H1 (cell line): ENCODE data around the gene MYLIP. TPM values are rescaled to one million over a fixed set of nuclear protein-coding genes. Genes with fewer than 3 reads are reported as not detected.

Experiments
- CTCF ChIA-PET: fragments of 300-600 bp; sonication (Branson Sonifier 250); formaldehyde crosslinking; loops from one replicate; lab custom pipeline; 2021; ENCODE audit not compliant: partially characterized antibody; lab: Charles Lee
- POLR2A ChIA-PET: fragments of 300-600 bp; sonication (Branson Sonifier 250); formaldehyde crosslinking; loops from one replicate; lab custom pipeline; 2021; ENCODE audit warnings: inconsistent platforms; ENCODE audit not compliant: partially characterized antibody; lab: Charles Lee
- DNase-seq, 2 experiments: peaks; one replicate each; pipeline versions ENCODE4 v3.0.0 to v3.0.0-alpha.2; 2010 to 2022; ENCODE audit warnings: low spot score in 2 of 2, low read depth in 1 of 2, mixed read lengths in 1 of 2
- FAIRE-seq: peaks from 2 replicates; lab custom pipeline; 2011; peaks lifted over from hg19 to GRCh38; lab: Jason Lieb, UNC
- H2AFZ ChIP-seq: 2 replicates; pipeline ENCODE4 v1.8.1; 2012; ENCODE audit warnings: low read length, inconsistent platforms
- H2AK5ac ChIP-seq: 2 replicates; pipeline ENCODE4 v1.6.1; 2013; ENCODE audit warnings: low read depth, low read length
- H2BK120ac ChIP-seq: replicated peaks from 2 replicates; pipeline ENCODE3; 2013; ENCODE audit warnings: low read depth, low read length, inconsistent platforms
- H2BK12ac ChIP-seq: 2 replicates; pipeline ENCODE4 v1.6.1; 2013; ENCODE audit warnings: low read depth, low read length
- H2BK15ac ChIP-seq: 2 replicates; pipeline ENCODE4 v1.6.1; 2013; ENCODE audit warnings: low read length
- H2BK20ac ChIP-seq: 2 replicates; pipeline ENCODE4 v1.6.1; 2013; ENCODE audit warnings: low read length
- H2BK5ac ChIP-seq: 2 replicates; pipeline ENCODE4 v1.6.1; 2013; ENCODE audit warnings: low read depth, low read length
- H3K14ac ChIP-seq: 2 replicates; pipeline ENCODE4 v1.6.1; 2013; ENCODE audit warnings: inconsistent platforms; ENCODE audit not compliant: insufficient read length
- H3K18ac ChIP-seq: 2 replicates; pipeline ENCODE4 v1.6.1; 2013; ENCODE audit warnings: low read length; ENCODE audit errors: extremely low read depth
- H3K23ac ChIP-seq: 2 replicates; pipeline ENCODE4 v1.6.1; 2013; ENCODE audit warnings: inconsistent platforms; ENCODE audit not compliant: insufficient read length
- H3K23me2 ChIP-seq: 2 replicates; pipeline ENCODE4 v1.6.1; 2013; ENCODE audit warnings: low read depth, low read length
- H3K27ac ChIP-seq: 2 replicates; pipeline ENCODE4 v1.6.1; 2011; ENCODE audit warnings: low read depth, low read length, inconsistent platforms
- H3K27me3 ChIP-seq, 4 experiments: replicated peaks in 1 of 4; 1 replicate in 1 of 4; 2 replicates in 3 of 4; pipeline versions ENCODE4 v1.6.1 to v1.8.1; 2011 to 2013; ENCODE audit warnings: low read length in 3 of 4, mild to moderate bottlenecking in 3 of 4, inconsistent platforms in 2 of 4, mixed read lengths in 2 of 4, moderate library complexity in 1 of 4; ENCODE audit not compliant: control insufficient read depth in 3 of 4, insufficient read depth in 3 of 4; ENCODE audit errors: extremely low read depth in 1 of 4
- H3K36me3 ChIP-seq, 4 experiments: 2 replicates each; pipeline versions ENCODE4 v1.6.1 to v1.8.1; 2011 to 2013; ENCODE audit warnings: mild to moderate bottlenecking in 4 of 4, low read length in 3 of 4, moderate library complexity in 2 of 4, control low read depth in 1 of 4, inconsistent platforms in 1 of 4; ENCODE audit not compliant: insufficient read depth in 4 of 4, control insufficient read depth in 2 of 4
- H3K4ac ChIP-seq: replicated peaks from 2 replicates; pipeline ENCODE3; 2013; ENCODE audit warnings: low read length, low read depth, mixed read lengths, inconsistent platforms; ENCODE audit not compliant: insufficient read length
- H3K4me1 ChIP-seq, 4 experiments: replicated peaks in 1 of 4; 1 replicate in 1 of 4; 2 replicates in 3 of 4; pipeline versions ENCODE4 v1.6.1 to v1.8.1; 2011 to 2013; ENCODE audit warnings: low read length in 3 of 4, inconsistent platforms in 2 of 4, mixed read lengths in 1 of 4; ENCODE audit not compliant: insufficient read depth in 4 of 4, control insufficient read depth in 3 of 4
- H3K4me2 ChIP-seq, 2 experiments: 2 replicates each; pipeline versions ENCODE4 v1.6.1 to v1.8.1; 2011 to 2013; ENCODE audit warnings: low read depth in 2 of 2, low read length in 2 of 2, control low read depth in 1 of 2, inconsistent platforms in 1 of 2, mild to moderate bottlenecking in 1 of 2; ENCODE audit not compliant: insufficient read depth in 1 of 2
- H3K4me3 ChIP-seq, 4 experiments: fragments of 200-600, 300-600 bp in 1 of 4; sonication (generic), shearing (Covaris generic), sonication (Bioruptor Twin) in 1 of 4; 2 replicates each; pipeline versions ENCODE4 v1.5.1 to v1.8.1; 2011 to 2016; ENCODE audit warnings: low read length in 4 of 4, low read depth in 3 of 4, control low read depth in 2 of 4, inconsistent platforms in 2 of 4, mild to moderate bottlenecking in 2 of 4, mixed read lengths in 1 of 4, moderate library complexity in 1 of 4; ENCODE audit not compliant: insufficient read depth in 2 of 4; ENCODE audit errors: extremely low read depth in 1 of 4
- H3K56ac ChIP-seq: replicated peaks from 2 replicates; pipeline ENCODE3; 2013; ENCODE audit warnings: low read depth, mild to moderate bottlenecking, mixed read lengths, low read length, inconsistent platforms; ENCODE audit not compliant: insufficient read length
- H3K79me1 ChIP-seq: 2 replicates; pipeline ENCODE4 v1.6.1; 2013; ENCODE audit warnings: low read depth, low read length, control low read depth
- H3K79me2 ChIP-seq, 2 experiments: 2 replicates each; pipeline versions ENCODE4 v1.6.1 to v1.8.1; 2012 to 2013; ENCODE audit warnings: low read length in 2 of 2, mild to moderate bottlenecking in 2 of 2, inconsistent platforms in 1 of 2; ENCODE audit not compliant: insufficient read depth in 2 of 2, control insufficient read depth in 1 of 2
- H3K9ac ChIP-seq, 4 experiments: replicated peaks in 1 of 4; 1 replicate in 1 of 4; 2 replicates in 3 of 4; pipeline versions ENCODE4 v1.6.1 to v1.8.1; 2011 to 2013; ENCODE audit warnings: low read depth in 3 of 4, low read length in 3 of 4, control low read depth in 2 of 4, mild to moderate bottlenecking in 2 of 4, moderate library complexity in 2 of 4, inconsistent platforms in 1 of 4; ENCODE audit errors: extremely low read depth in 1 of 4
- H3K9me3 ChIP-seq, 2 experiments: 2 replicates each; pipeline versions ENCODE4 v1.6.1 to v1.8.1; 2012 to 2013; ENCODE audit warnings: mild to moderate bottlenecking in 2 of 2, moderate library complexity in 2 of 2, control low read depth in 1 of 2, inconsistent platforms in 1 of 2, low read depth in 1 of 2, low read length in 1 of 2, mixed read lengths in 1 of 2; ENCODE audit not compliant: insufficient read depth in 2 of 2
- H4K20me1 ChIP-seq, 2 experiments: replicated peaks in 1 of 2; 2 replicates each; pipeline versions ENCODE3 to v1.8.1; 2011 to 2013; ENCODE audit warnings: inconsistent platforms in 2 of 2, low read length in 2 of 2, mild to moderate bottlenecking in 1 of 2; ENCODE audit not compliant: insufficient read depth in 2 of 2, control insufficient read depth in 1 of 2
- H4K5ac ChIP-seq: 2 replicates; pipeline ENCODE4 v1.6.1; 2013; ENCODE audit warnings: low read length, low read depth, mixed read lengths, inconsistent platforms; ENCODE audit not compliant: insufficient read length
- H4K8ac ChIP-seq: 2 replicates; pipeline ENCODE4 v1.8.0; 2013; ENCODE audit warnings: mild to moderate bottlenecking, moderate library complexity, low read length, inconsistent platforms; ENCODE audit not compliant: insufficient read depth; ENCODE audit errors: extremely low read depth
- H4K91ac ChIP-seq: replicated peaks from 2 replicates; pipeline ENCODE3; 2013; ENCODE audit warnings: low read length, mixed read lengths, inconsistent platforms; ENCODE audit not compliant: insufficient read length
- BACH1 ChIP-seq: IDR thresholded peaks from 2 replicates; pipeline ENCODE4 v1.6.1; 2012; ENCODE audit warnings: low read length, improper control_type of control experiment
- CHD1 ChIP-seq: IDR thresholded peaks from 2 replicates; pipeline ENCODE4 v1.6.1; 2012; ENCODE audit warnings: low read depth, low read length, improper control_type of control experiment
- CTCF ChIP-seq, 3 experiments: IDR thresholded peaks; 1 replicate in 2 of 3; 2 replicates in 1 of 3; pipeline versions ENCODE4 v1.5.1 to v1.6.1; 2011; ENCODE audit warnings: low read length in 3 of 3, mild to moderate bottlenecking in 3 of 3, inconsistent platforms in 2 of 3, low read depth in 1 of 3, moderate library complexity in 1 of 3; ENCODE audit not compliant: insufficient read depth in 1 of 3; ENCODE audit errors: control extremely low read depth in 1 of 3
- HDAC6 ChIP-seq: IDR thresholded peaks from one replicate; pipeline ENCODE4 v1.7.1; 2012; ENCODE audit warnings: low read depth, mild to moderate bottlenecking, inconsistent platforms, low read length, moderate library complexity
- KDM4A ChIP-seq: IDR thresholded peaks from one replicate; pipeline ENCODE4 v1.7.1; 2012; ENCODE audit warnings: low read depth, mild to moderate bottlenecking, moderate library complexity, low read length, inconsistent platforms; ENCODE audit not compliant: severe bottlenecking
- NRF1 ChIP-seq: IDR thresholded peaks from 2 replicates; pipeline ENCODE4 v1.6.1; 2011; ENCODE audit warnings: mild to moderate bottlenecking, low read depth, low read length, improper control_type of control experiment
- POU5F1 ChIP-seq: IDR thresholded peaks from 2 replicates; pipeline ENCODE4 v1.6.1; 2011; ENCODE audit warnings: low read depth, mild to moderate bottlenecking, low read length, moderate library complexity
- RAD21 ChIP-seq, 2 experiments: IDR thresholded peaks in 1 of 2; conservative IDR thresholded peaks in 1 of 2; 2 replicates each; pipeline ENCODE4 v1.6.1; 2011; ENCODE audit warnings: low read depth in 2 of 2, low read length in 2 of 2, improper control_type of control experiment in 1 of 2, inconsistent platforms in 1 of 2, mild to moderate bottlenecking in 1 of 2, moderate library complexity in 1 of 2
- SP2 ChIP-seq: IDR thresholded peaks from 2 replicates; pipeline ENCODE4 v1.6.1; 2012; ENCODE audit warnings: mild to moderate bottlenecking, low read length, inconsistent platforms
- WGBS, 2 experiments: shearing (Covaris generic) in 1 of 2; methylation state at CpG; one replicate each; pipeline versions ENCODE4 v1.1.6 to v1.1.7; 2013 to 2015; ENCODE audit warnings: low lambda C conversion rate in 2 of 2, mixed read lengths in 2 of 2, inconsistent platforms in 1 of 2, low coverage in 1 of 2, missing lambda C conversion rate in 1 of 2; ENCODE audit not compliant: insufficient replicate concordance in 2 of 2, insufficient coverage in 1 of 2, insufficient read length in 1 of 2; ENCODE audit errors: extremely low coverage in 1 of 2, missing lambda C conversion rate in 1 of 2; 5-methylcytosine and 5-hydroxymethylcytosine counted together
- polyA plus RNA-seq, 7 experiments: library from polyadenylated mRNA; depleted of rRNA in 3 of 7; stranded (reverse) in 5 of 7; unstranded in 2 of 7; fragments of >200 nt in 5 of 7; fragments of 200-250 nt in 2 of 7; gene quantifications; 1 replicate in 5 of 7; 2 replicates in 1 of 7; 4 replicates in 1 of 7; pipeline versions ENCODE4 v1.2.1 to v1.2.3, GENCODE V29; 2011 to 2013; ENCODE audit warnings: missing spikeins in 2 of 7, mixed read lengths in 2 of 7
- total RNA-seq: library from RNA; stranded (reverse); fragmentation: NEBNext Ultra II Directional; extraction: Animal tissue kit (Norgen Biotek cat#: 25700); gene quantifications from 2 replicates; pipeline ENCODE4 v1.2.1, GENCODE V29; 2021

Gene MYLIP
- total and polyA plus RNA-seq, 2 of the 8 experiments (the other 6 are each of a cell fraction or from before 2014, with no cell fraction given), result 21.1 to 26.9 TPM

- Histone ChIP-seq H3K23me2 (no peaks in the 10 kb centered on the region), H2BK15ac (0 out of 2 replicates have a peak overlapping the region, but pooled peaks have one; percentile 14), H3K18ac (no peak overlapping the region), H2AK5ac (no peak overlapping the region), H2AFZ (no peak overlapping the region; the same call in 1 of the 2 replicates), H3K14ac (no peak overlapping the region), H2BK12ac (no peak overlapping the region), H3K79me2 (no peaks in the 10 kb centered on the region), H3K36me3 (no peaks in the 10 kb centered on the region), H3K56ac (no peak overlapping the region), H4K20me1 (no peaks in the 10 kb centered on the region), H3K9me3 (no peaks in the 10 kb centered on the region; a peak in 1 of 4 replicates), H3K4me1 (peaks cover 0 to 5% (median 0%) of the 10 kb centered on the region in 4 experiments; a peak in 2 of 7 replicates), H3K79me1 (no peaks in the 10 kb centered on the region), H3K23ac (no peak overlapping the region), H2BK120ac (no peak overlapping the region), H3K4me3 (no peak overlapping the region), H2BK20ac (no peak overlapping the region), H4K91ac (peak overlapping the region; percentile 71), H3K9ac (no peak overlapping the region), H4K5ac (no peak overlapping the region), H3K27ac (no peak overlapping the region), H3K27me3 (no peaks in the 10 kb centered on the region), H2BK5ac (no peak overlapping the region), H3K4ac (no peak overlapping the region), H3K4me2 (no peak overlapping the region), H4K8ac (peak overlapping the region; percentile 29; the same call in 1 of the 2 replicates)
- ChIA-PET POLR2A (interaction anchor here (1.3 kb wide), 1 partner anchor 286 kb away, joined by 4 read pairs; no protein-coding TSS in a partner anchor), CTCF (interaction anchor here (0.7 to 4.0 kb wide), 14 partner anchors 12 to 489 kb away, joined by 3 to 34 read pairs (median 4); no protein-coding TSS in a partner anchor)
- FAIRE-seq (no peak), DNase-seq (no peak)
- TF ChIP-seq SP2 (no peak), POU5F1 (no peak), CHD1 (no peak), NRF1 (no peak), BACH1 (no peak), CTCF (IDR thresholded peaks at IDR 0.05; ENCODE audit: control extremely low read depth in 1 of 3, insufficient read depth in 1 of 3, low read depth in 1 of 3, low read length in 3 of 3) (no peak), HDAC6 (no peak), RAD21 (IDR thresholded peaks at IDR 0.05 in 1 of 2, conservative IDR thresholded peaks at IDR 0.05 in 1 of 2; ENCODE audit: low read depth in 2 of 2, low read length in 2 of 2) (no peak), KDM4A (no peak)
- 95% methylated on average over 35 of the region's 45 CpGs; no CpG with 5 or more reads in 1 of the 2 experiments for WGBS, 2 experiments
Observed at GRCh38 chr6:16180696-16181438, 52.0 kb downstream of the MYLIP start.
